Endometrial microvascular endothelial cells (primary cell): Measurements from ENCODE around the gene IL36B. TPM values are rescaled to one million over a fixed set of nuclear protein-coding genes. Genes with fewer than 3 reads are reported as not detected.

Experiments
- in situ Hi-C: cut with HindIII; loops from 2 replicates; pipeline ENCODE4 v1.10.0; 2017; ENCODE audit warnings: low sequenced_read_pairs, low pct_unique_long_range_greater_than_20kb; ENCODE audit errors: inconsistent ontology term
- total RNA-seq: library from RNA; depleted of rRNA; stranded (reverse); fragments of >200 nt; gene quantifications from one replicate; pipeline ENCODE4 v1.2.3, GENCODE V29; 2015; ENCODE audit errors: inconsistent ontology term

Gene IL36B
- total RNA-seq, 1 donor from 2014 or later, result not detected

GRCh38 chr2:113058998-113059960, 6.6 kb upstream of the IL36B start, which contains the start of gene IL36RN:
IL36RN (plus strand) TSS chr2:113059198; CDS start chr2:113059439, 241 bp downstream.
- in situ Hi-C loops, result no loop called here

- in situ Hi-C loops, result no loop called here
Observed at GRCh38 chr2:113058411-113058994, 5.8 kb upstream of the IL36B start.

- in situ Hi-C loops, result no loop called here
Observed at GRCh38 chr2:113057117-113057516, 4.5 kb upstream of the IL36B start.

- in situ Hi-C loops, result no loop called here
Observed at GRCh38 chr2:113056521-113056920, 3.9 kb upstream of the IL36B start.

GRCh38 chr2:113054066-113054465, 1.4 kb upstream of the IL36B start:
- in situ Hi-C loops, result no loop called here

GRCh38 chr2:113053666-113054065, 999 bp upstream of the IL36B start:
- in situ Hi-C loops, result no loop called here

GRCh38 chr2:113050921-113051895, 1.5 kb downstream of the IL36B start:
- in situ Hi-C loops, result no loop called here

- in situ Hi-C loops, result no loop called here
Observed at GRCh38 chr2:113046465-113046864, 6.2 kb downstream of the IL36B start.

- in situ Hi-C loops, result no loop called here
Observed at GRCh38 chr2:113041871-113042270, 10.8 kb downstream of the IL36B start.

- in situ Hi-C loops, result no loop called here
Observed at GRCh38 chr2:113039719-113040118, 12.9 kb downstream of the IL36B start.

GRCh38 chr2:113039158-113039557, 13.5 kb downstream of the IL36B start:
- in situ Hi-C loops, result no loop called here

- in situ Hi-C loops, result no loop called here
Observed at GRCh38 chr2:113038291-113038690, 14.4 kb downstream of the IL36B start.

- in situ Hi-C loops, result no loop called here
Observed at GRCh38 chr2:113036763-113037162, 15.9 kb downstream of the IL36B start.

- in situ Hi-C loops, result no loop called here
Observed at GRCh38 chr2:113034016-113034415, 18.7 kb downstream of the IL36B start.

GRCh38 chr2:113032737-113033136, 19.9 kb downstream of the IL36B start:
- in situ Hi-C loops, result no loop called here

GRCh38 chr2:113028112-113028511, 24.6 kb downstream of the IL36B start:
- in situ Hi-C loops, result no loop called here

- in situ Hi-C loops, result no loop called here
Observed at GRCh38 chr2:113027691-113028090, 25.0 kb downstream of the IL36B start.

GRCh38 chr2:113025737-113026136, 26.9 kb downstream of the IL36B start:
- in situ Hi-C loops, result no loop called here

GRCh38 chr2:113024764-113025163, 27.9 kb downstream of the IL36B start:
- in situ Hi-C loops, result no loop called here
